Measurements from ENCODE around the gene ADIPOQ. TPM values are rescaled to one million over a fixed set of nuclear protein-coding genes. Genes with fewer than 3 reads are reported as not detected.
"Not testable (repeated sequence)": the region's sequence is repeated elsewhere in the genome, so short reads cannot be mapped to it uniquely, and the experiment has no call there.

The ADIPOQ gene
- total and polyA plus RNA-seq, 2 of the 4 experiments (the other 2 are of a cell fraction), result not detected

DNA sequence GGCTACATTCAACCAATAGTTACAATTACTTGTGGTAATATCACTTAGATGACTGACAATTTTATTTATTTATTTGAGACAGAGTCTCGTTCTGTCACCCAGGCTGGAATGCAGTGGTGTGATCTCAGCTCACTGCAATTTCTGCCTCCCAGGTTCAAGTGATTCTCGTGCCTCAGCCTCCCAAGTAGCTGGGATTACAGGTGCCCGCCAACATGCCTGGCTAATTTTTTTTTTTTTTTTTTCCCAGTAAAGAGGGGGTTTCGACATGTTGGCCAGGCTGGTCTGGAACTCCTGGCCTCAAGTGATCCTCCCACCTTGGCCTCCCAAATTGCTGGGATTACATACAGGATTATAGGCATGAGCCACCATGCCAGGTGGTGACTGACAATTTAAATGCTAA, 39.1 kb upstream of the ADIPOQ start:
- H2AK5ac ChIP-seq (ENCODE audit: low read depth, low read length); H3K4me1 ChIP-seq (ENCODE audit: control insufficient read depth, insufficient read depth, low read length); H4K91ac ChIP-seq (ENCODE audit: insufficient read depth, low read depth, low read length); H4K20me1 ChIP-seq (ENCODE audit: insufficient read depth, low read length); H2BK120ac ChIP-seq (ENCODE audit: low read depth, low read length); H3K9me1 ChIP-seq (ENCODE audit: insufficient read depth, low read length); H3K18ac ChIP-seq (ENCODE audit: low read depth, low read length); H3K36me3 ChIP-seq (ENCODE audit: control insufficient read depth, insufficient read depth, low read length); intact Hi-C loops (cut with micrococcal nuclease); BruUV-seq (replicated peaks); H3K27ac ChIP-seq (ENCODE audit: insufficient read depth, low read length); H3K23ac ChIP-seq (ENCODE audit: low read depth, low read length); dilution Hi-C loops (cut with HindIII; ENCODE audit: low sequenced_read_pairs, unreplicated experiment); H3K9ac ChIP-seq (ENCODE audit: low read depth, low read length); DNase-seq; H3K14ac ChIP-seq (replicated peaks; ENCODE audit: low read depth, low read length); H4K5ac ChIP-seq (ENCODE audit: low read depth, low read length); H2BK20ac ChIP-seq (ENCODE audit: low read depth, low read length); POLR2A ChIA-PET (ENCODE audit: unreplicated experiment); H2AK9ac ChIP-seq (replicated peaks; ENCODE audit: low read depth, low read length, poor library complexity); H2BK5ac ChIP-seq (ENCODE audit: low read depth, low read length, poor library complexity, severe bottlenecking); H2AFZ ChIP-seq (replicated peaks; ENCODE audit: low read length, poor library complexity); H3K4me3 ChIP-seq (ENCODE audit: insufficient read depth, low read depth, low read length); H3K4ac ChIP-seq (ENCODE audit: low read depth, low read length); H3K56ac ChIP-seq (ENCODE audit: extremely low read depth, insufficient read depth, low read length); H3K4me2 ChIP-seq (ENCODE audit: low read depth, low read length); H3K27me3 ChIP-seq (ENCODE audit: control insufficient read depth, insufficient read depth, low read length); H2BK15ac ChIP-seq (ENCODE audit: low read depth, low read length); H4K8ac ChIP-seq (ENCODE audit: low read depth in 2 of 2, low read length in 2 of 2); ATAC-seq (ENCODE audit: low read depth); H3K9me3 ChIP-seq (ENCODE audit: control insufficient read depth, insufficient read depth, low read length): not testable (repeated sequence)
- no CpG with 5 or more reads among the region's 4 CpGs for WGBS, 2 experiments (ENCODE audit: extremely low coverage in 2 of 2, insufficient read length in 1 of 2)
- in situ Hi-C loops (cut with MboI; ENCODE audit: low sequenced_read_pairs), result loop anchor here (25.0 kb wide), 1 partner anchor 816 kb away; no protein-coding TSS in a partner anchor
- CTCF ChIA-PET, result interaction anchor here (0.6 kb wide), 1 partner anchor 14 kb away, joined by 3 read pairs; no protein-coding TSS in a partner anchor
- peaks cover 9 to 25% of the 10 kb centered on the region in 2 experiments for H3K79me1 ChIP-seq (ENCODE audit: low read depth in 1 of 2, low read length in 2 of 2)
